PC-9 (cell line): Measurements from ENCODE around the gene CABCOCO1.

ENCODE experiments used
- EZH2 ChIP-seq: fragments of 200-600 bp; sonication (generic); IDR thresholded peaks from 2 replicates; pipeline ENCODE4 v1.8.0; 2017; ENCODE audit warnings: antibody characterized with exemption, low read depth
- TF ChIP-seq, protein P1 (sequence below): fragments of 200-600 bp; sonication (generic); conservative IDR thresholded peaks from 2 replicates; pipeline ENCODE4 v1.6.1; 2017; ENCODE audit warnings: mixed run types, antibody characterized with exemption, mild to moderate bottlenecking, moderate library complexity

DNA sequence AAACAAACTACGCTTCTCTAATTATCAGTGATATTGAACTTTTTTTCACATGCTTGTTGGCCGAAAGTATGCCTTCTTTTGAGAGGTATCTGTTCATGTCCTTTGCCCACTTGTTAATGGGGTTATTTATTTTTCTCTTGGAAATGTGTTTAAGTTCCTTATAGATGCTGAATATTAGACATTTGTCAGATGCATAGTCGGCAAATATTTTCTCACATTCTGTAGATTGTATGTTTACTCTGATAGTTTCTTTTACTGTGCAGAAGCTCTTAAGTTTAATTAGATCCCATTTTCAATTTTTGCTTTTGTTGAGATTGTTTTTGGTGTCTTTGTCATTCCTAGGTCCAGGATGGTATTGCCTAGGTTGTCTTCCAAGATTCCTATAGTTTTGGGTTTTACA is 73.2 kb downstream of the CABCOCO1 start:
- TF ChIP-seq, protein P1, sequence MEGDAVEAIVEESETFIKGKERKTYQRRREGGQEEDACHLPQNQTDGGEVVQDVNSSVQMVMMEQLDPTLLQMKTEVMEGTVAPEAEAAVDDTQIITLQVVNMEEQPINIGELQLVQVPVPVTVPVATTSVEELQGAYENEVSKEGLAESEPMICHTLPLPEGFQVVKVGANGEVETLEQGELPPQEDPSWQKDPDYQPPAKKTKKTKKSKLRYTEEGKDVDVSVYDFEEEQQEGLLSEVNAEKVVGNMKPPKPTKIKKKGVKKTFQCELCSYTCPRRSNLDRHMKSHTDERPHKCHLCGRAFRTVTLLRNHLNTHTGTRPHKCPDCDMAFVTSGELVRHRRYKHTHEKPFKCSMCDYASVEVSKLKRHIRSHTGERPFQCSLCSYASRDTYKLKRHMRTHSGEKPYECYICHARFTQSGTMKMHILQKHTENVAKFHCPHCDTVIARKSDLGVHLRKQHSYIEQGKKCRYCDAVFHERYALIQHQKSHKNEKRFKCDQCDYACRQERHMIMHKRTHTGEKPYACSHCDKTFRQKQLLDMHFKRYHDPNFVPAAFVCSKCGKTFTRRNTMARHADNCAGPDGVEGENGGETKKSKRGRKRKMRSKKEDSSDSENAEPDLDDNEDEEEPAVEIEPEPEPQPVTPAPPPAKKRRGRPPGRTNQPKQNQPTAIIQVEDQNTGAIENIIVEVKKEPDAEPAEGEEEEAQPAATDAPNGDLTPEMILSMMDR = no peak
- TF ChIP-seq EZH2 = no peak
